H1 (cell line): ENCODE results near the gene ROBO2. TPM values are rescaled to one million over a fixed set of nuclear protein-coding genes. Genes with fewer than 3 reads are reported as not detected.

ENCODE experiments used
- EZH2 ChIP-seq: fragments of 200-600 bp; sonication (generic); IDR thresholded peaks from 2 replicates; pipeline ENCODE4 v1.7.1; 2012; ENCODE audit warnings: low read depth, mild to moderate bottlenecking, moderate library complexity, low read length, inconsistent platforms; ENCODE audit not compliant: severe bottlenecking
- JUN ChIP-seq: IDR thresholded peaks from 2 replicates; pipeline ENCODE4 v1.6.1; 2011; ENCODE audit warnings: low read depth, mild to moderate bottlenecking, improper control_type of control experiment, low read length
- RNF2 ChIP-seq: fragments of 200-900, 300-1000 bp; sonication (generic); IDR thresholded peaks from 2 replicates; pipeline ENCODE4 v1.7.1; 2016; ENCODE audit warnings: borderline replicate concordance, low read depth, mild to moderate bottlenecking, antibody characterized with exemption, low read length; ENCODE audit not compliant: poor library complexity, severe bottlenecking; ENCODE audit errors: missing control alignments
- TBP ChIP-seq: IDR thresholded peaks from 2 replicates; pipeline ENCODE4 v1.6.1; 2011; ENCODE audit warnings: low read depth, low read length, improper control_type of control experiment
- polyA plus RNA-seq, 7 experiments: library from polyadenylated mRNA; depleted of rRNA in 3 of 7; stranded (reverse) in 5 of 7; unstranded in 2 of 7; fragments of >200 nt in 5 of 7; fragments of 200-250 nt in 2 of 7; gene quantifications; 1 replicate in 5 of 7; 2 replicates in 1 of 7; 4 replicates in 1 of 7; pipeline versions ENCODE4 v1.2.1 to v1.2.3, GENCODE V29; 2011 to 2013; ENCODE audit warnings: missing spikeins in 2 of 7, mixed read lengths in 2 of 7
- total RNA-seq: library from RNA; stranded (reverse); fragmentation: NEBNext Ultra II Directional; extraction: Animal tissue kit (Norgen Biotek cat#: 25700); gene quantifications from 2 replicates; pipeline ENCODE4 v1.2.1, GENCODE V29; 2021

The ROBO2 gene
- total and polyA plus RNA-seq, 2 of the 8 experiments (the other 6 are each of a cell fraction or from before 2014, with no cell fraction given): 1.5 to 2.9 TPM

- TF ChIP-seq JUN (no peak), EZH2 (no peak), RNF2 (no peak), TBP (no peak)
Observed at GRCh38 chr3:77571971-77572715, 532.2 kb downstream of the ROBO2 start (continued).
